Astrocyte (in vitro differentiated cells and primary cell): ENCODE measurements around the gene GSK3B.

ENCODE experiments used
- EZH2 ChIP-seq: IDR thresholded peaks from 2 replicates; pipeline ENCODE4 v1.6.1; 2012; ENCODE audit warnings: mild to moderate bottlenecking, low read length, inconsistent platforms; ENCODE audit not compliant: insufficient read depth
- TF ChIP-seq, protein P1 (sequence below): IDR thresholded peaks from 2 replicates; pipeline ENCODE4 v1.5.1; 2011; ENCODE audit warnings: low read depth, mild to moderate bottlenecking, inconsistent platforms, low read length, moderate library complexity; ENCODE audit not compliant: insufficient read depth

DNA sequence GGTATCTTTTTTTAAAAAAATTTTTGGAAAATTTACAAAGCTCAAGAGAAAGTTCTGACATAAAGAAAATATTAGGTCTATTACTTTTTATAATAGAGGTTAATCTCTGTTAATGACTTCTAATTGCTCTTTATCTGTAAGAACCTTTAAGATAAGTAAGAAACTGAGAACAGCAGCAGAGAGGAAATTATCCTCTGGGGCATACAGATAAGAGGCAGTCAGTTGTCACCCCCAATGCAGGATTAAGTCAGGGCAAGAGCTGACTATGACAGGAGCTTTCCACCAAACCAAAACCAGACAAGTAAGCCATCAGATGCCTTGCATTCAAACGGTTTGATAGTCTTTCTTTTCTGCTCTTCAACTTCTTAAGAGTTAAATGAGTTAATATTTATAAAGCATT lies 149.0 kb downstream of the GSK3B start:
- TF ChIP-seq, protein P1, sequence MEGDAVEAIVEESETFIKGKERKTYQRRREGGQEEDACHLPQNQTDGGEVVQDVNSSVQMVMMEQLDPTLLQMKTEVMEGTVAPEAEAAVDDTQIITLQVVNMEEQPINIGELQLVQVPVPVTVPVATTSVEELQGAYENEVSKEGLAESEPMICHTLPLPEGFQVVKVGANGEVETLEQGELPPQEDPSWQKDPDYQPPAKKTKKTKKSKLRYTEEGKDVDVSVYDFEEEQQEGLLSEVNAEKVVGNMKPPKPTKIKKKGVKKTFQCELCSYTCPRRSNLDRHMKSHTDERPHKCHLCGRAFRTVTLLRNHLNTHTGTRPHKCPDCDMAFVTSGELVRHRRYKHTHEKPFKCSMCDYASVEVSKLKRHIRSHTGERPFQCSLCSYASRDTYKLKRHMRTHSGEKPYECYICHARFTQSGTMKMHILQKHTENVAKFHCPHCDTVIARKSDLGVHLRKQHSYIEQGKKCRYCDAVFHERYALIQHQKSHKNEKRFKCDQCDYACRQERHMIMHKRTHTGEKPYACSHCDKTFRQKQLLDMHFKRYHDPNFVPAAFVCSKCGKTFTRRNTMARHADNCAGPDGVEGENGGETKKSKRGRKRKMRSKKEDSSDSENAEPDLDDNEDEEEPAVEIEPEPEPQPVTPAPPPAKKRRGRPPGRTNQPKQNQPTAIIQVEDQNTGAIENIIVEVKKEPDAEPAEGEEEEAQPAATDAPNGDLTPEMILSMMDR, result no peak
- no peak for TF ChIP-seq EZH2
